HepG2 (cell line): ENCODE data around the gene COBL. TPM values are rescaled to one million over a fixed set of nuclear protein-coding genes. Genes with fewer than 3 reads are reported as not detected.
A peak's percentile ranks its signal among the peaks of the same experiment; 100 is the strongest.

Experiments
- ARHGAP35 ChIP-seq: sonication (generic); formaldehyde crosslinking; IDR thresholded peaks from 2 replicates; pipeline ENCODE4 v1.9.0; 2022; ENCODE audit warnings: mild to moderate bottlenecking, inconsistent platforms, moderate library complexity, missing genetic modification reagents, borderline replicate concordance
- CBFB ChIP-seq: sonication (generic); formaldehyde crosslinking; IDR thresholded peaks from 2 replicates; pipeline ENCODE4 v1.4.0; 2020; ENCODE audit warnings: missing genetic modification reagents
- CBX5 ChIP-seq: sonication (generic); formaldehyde crosslinking; IDR thresholded peaks from 2 replicates; pipeline ENCODE4 v1.4.0; 2020; ENCODE audit warnings: missing genetic modification reagents, borderline replicate concordance
- DDIT3 ChIP-seq: sonication (generic); formaldehyde crosslinking; IDR thresholded peaks from 2 replicates; pipeline ENCODE4 v1.4.0; 2020; ENCODE audit warnings: mild to moderate bottlenecking, missing genetic modification reagents
- FOXA3 ChIP-seq: IDR thresholded peaks from 2 replicates; pipeline ENCODE4 v1.6.1; 2016; ENCODE audit warnings: missing genetic modification reagents, missing compliant biosample characterization
- HNF1B ChIP-seq: sonication (generic); formaldehyde crosslinking; IDR thresholded peaks from 2 replicates; pipeline ENCODE4 v1.5.1; 2020; ENCODE audit warnings: mild to moderate bottlenecking, moderate library complexity, missing genetic modification reagents
- MAF1 ChIP-seq: sonication (generic); formaldehyde crosslinking; IDR thresholded peaks from 2 replicates; pipeline ENCODE4 v1.5.0; 2020; ENCODE audit warnings: missing genetic modification reagents, borderline replicate concordance
- NPAS2 ChIP-seq: sonication (generic); formaldehyde crosslinking; IDR thresholded peaks from 2 replicates; pipeline ENCODE4 v1.8.0; 2022; ENCODE audit warnings: mild to moderate bottlenecking, missing genetic modification reagents, borderline replicate concordance
- SOX13 ChIP-seq, 3 experiments: fragments of 450-650 bp in 1 of 3; sonication (generic) in 1 of 3; formaldehyde crosslinking in 1 of 3; IDR thresholded peaks in 2 of 3; conservative IDR thresholded peaks in 1 of 3; 2 replicates each; pipeline versions ENCODE4 v1.5.0 to v1.6.1; 2016 to 2020; ENCODE audit warnings: antibody characterized with exemption in 1 of 3, mild to moderate bottlenecking in 1 of 3, missing compliant biosample characterization in 1 of 3, missing genetic modification reagents in 1 of 3, moderate library complexity in 1 of 3
- SRSF1 ChIP-seq: fragments of 200-400 bp; formaldehyde crosslinking; optimal IDR thresholded peaks from 2 replicates; pipeline ENCODE3; 2017; ENCODE audit warnings: mild to moderate bottlenecking, low read depth, low read length, moderate library complexity
- TGIF2 ChIP-seq: IDR thresholded peaks from 2 replicates; pipeline ENCODE4 v1.6.1; 2016; ENCODE audit warnings: control low read depth, missing compliant biosample characterization
- ZFP36L2 ChIP-seq: sonication (generic); formaldehyde crosslinking; IDR thresholded peaks from 2 replicates; pipeline ENCODE4 v1.4.0; 2020; ENCODE audit warnings: missing genetic modification reagents
- ZNF121 ChIP-seq: sonication (generic); formaldehyde crosslinking; IDR thresholded peaks from 2 replicates; pipeline ENCODE4 v1.5.0; 2020; ENCODE audit warnings: mild to moderate bottlenecking, missing genetic modification reagents
- ZNF407 ChIP-seq: sonication (generic); formaldehyde crosslinking; IDR thresholded peaks from one replicate; pipeline ENCODE4 v1.5.1; 2020; ENCODE audit warnings: mild to moderate bottlenecking, missing genetic modification reagents; ENCODE audit errors: not compliant biosample characterization
- ZNF564 ChIP-seq: sonication (generic); formaldehyde crosslinking; IDR thresholded peaks from 2 replicates; pipeline ENCODE4 v1.8.1; 2023; ENCODE audit warnings: mild to moderate bottlenecking, missing genetic modification reagents
- ZNF670 ChIP-seq: sonication (generic); formaldehyde crosslinking; IDR thresholded peaks from 2 replicates; pipeline ENCODE4 v1.8.0; 2022; ENCODE audit warnings: mild to moderate bottlenecking, missing genetic modification reagents, borderline replicate concordance
- ZNF7 ChIP-seq: IDR thresholded peaks from 2 replicates; pipeline ENCODE4 v1.6.1; 2016; ENCODE audit warnings: missing biosample characterization, missing genetic modification reagents
- ZNF792 ChIP-seq: IDR thresholded peaks from 2 replicates; pipeline ENCODE4 v1.6.1; 2016
- ZNF83 ChIP-seq: sonication (generic); formaldehyde crosslinking; IDR thresholded peaks from 2 replicates; pipeline ENCODE4 v1.4.0; 2020; ENCODE audit warnings: missing genetic modification reagents, mild to moderate bottlenecking, borderline replicate concordance
- ZNF879 ChIP-seq: sonication (generic); formaldehyde crosslinking; IDR thresholded peaks from 2 replicates; pipeline ENCODE4 v1.8.1; 2023; ENCODE audit warnings: missing genetic modification reagents
- polyA plus RNA-seq, 8 experiments: library from polyadenylated mRNA; depleted of rRNA in 3 of 8; stranded (reverse) in 7 of 8; unstranded in 1 of 8; fragments of >200 nt; fragmentation: Illumina TruSeq in 4 of 8; extraction: Trizol in 4 of 8; gene quantifications; 2 replicates each; pipeline versions ENCODE4 v1.2.1 to v1.2.3, GENCODE V29; 2011 to 2016; ENCODE audit warnings: low read depth in 4 of 8, missing spikeins in 1 of 8, mixed read lengths in 1 of 8; ENCODE audit not compliant: insufficient read depth in 1 of 8
- total RNA-seq, 5 experiments: library from RNA; depleted of rRNA; stranded (reverse); fragments of >200 nt; fragmentation: Illumina TruSeq; extraction: Trizol; gene quantifications; 2 replicates each; pipeline ENCODE4 v1.2.3, GENCODE V29; 2016; ENCODE audit warnings: low read depth in 1 of 5

COBL gene
- total and polyA plus RNA-seq, 2 of the 13 experiments (the other 11 are each of a cell fraction or from before 2014, with no cell fraction given) = 3.8 to 4.9 TPM

GRCh38 chr7:51328351-51328801 lies 11.8 kb upstream of the COBL start (continued):
- TF ChIP-seq SOX13 (IDR thresholded peaks at IDR 0.05) (no peak), SOX13 (CRISPR knock-in tag; conservative IDR thresholded peaks at IDR 0.05 in 1 of 2, IDR thresholded peaks at IDR 0.05 in 1 of 2) (peak in 1 of 2 experiments; percentile 44; a peak in 1 of 4 replicates), ZNF879 (CRISPR knock-in tag) (no peak), FOXA3 (peak; percentile 58), TGIF2 (CRISPR knock-in tag) (no peak), ZNF7 (CRISPR knock-in tag) (peak; percentile 76), ZNF83 (no peak), ZNF670 (CRISPR knock-in tag) (no peak), ZFP36L2 (no peak), CBX5 (CRISPR knock-in tag) (no peak), DDIT3 (CRISPR knock-in tag) (no peak), ARHGAP35 (CRISPR knock-in tag) (no peak), ZNF407 (CRISPR knock-in tag) (no peak), MAF1 (CRISPR knock-in tag) (no peak), ZNF121 (no peak), SRSF1 (no peak), HNF1B (peak; percentile 22; the same call in 1 of the 2 replicates), ZNF564 (CRISPR knock-in tag) (no peak), NPAS2 (CRISPR knock-in tag) (no peak), CBFB (no peak), ZNF792 (no peak)
